PC-9 (cell line): ENCODE measurements around the gene HMBS.

Source experiments
- EZH2 ChIP-seq: fragments of 200-600 bp; sonication (generic); IDR thresholded peaks from 2 replicates; pipeline ENCODE4 v1.8.0; 2017; ENCODE audit warnings: antibody characterized with exemption, low read depth
- TF ChIP-seq, protein P1 (sequence below): fragments of 200-600 bp; sonication (generic); conservative IDR thresholded peaks from 2 replicates; pipeline ENCODE4 v1.6.1; 2017; ENCODE audit warnings: mixed run types, antibody characterized with exemption, mild to moderate bottlenecking, moderate library complexity

- TF ChIP-seq, protein P1, sequence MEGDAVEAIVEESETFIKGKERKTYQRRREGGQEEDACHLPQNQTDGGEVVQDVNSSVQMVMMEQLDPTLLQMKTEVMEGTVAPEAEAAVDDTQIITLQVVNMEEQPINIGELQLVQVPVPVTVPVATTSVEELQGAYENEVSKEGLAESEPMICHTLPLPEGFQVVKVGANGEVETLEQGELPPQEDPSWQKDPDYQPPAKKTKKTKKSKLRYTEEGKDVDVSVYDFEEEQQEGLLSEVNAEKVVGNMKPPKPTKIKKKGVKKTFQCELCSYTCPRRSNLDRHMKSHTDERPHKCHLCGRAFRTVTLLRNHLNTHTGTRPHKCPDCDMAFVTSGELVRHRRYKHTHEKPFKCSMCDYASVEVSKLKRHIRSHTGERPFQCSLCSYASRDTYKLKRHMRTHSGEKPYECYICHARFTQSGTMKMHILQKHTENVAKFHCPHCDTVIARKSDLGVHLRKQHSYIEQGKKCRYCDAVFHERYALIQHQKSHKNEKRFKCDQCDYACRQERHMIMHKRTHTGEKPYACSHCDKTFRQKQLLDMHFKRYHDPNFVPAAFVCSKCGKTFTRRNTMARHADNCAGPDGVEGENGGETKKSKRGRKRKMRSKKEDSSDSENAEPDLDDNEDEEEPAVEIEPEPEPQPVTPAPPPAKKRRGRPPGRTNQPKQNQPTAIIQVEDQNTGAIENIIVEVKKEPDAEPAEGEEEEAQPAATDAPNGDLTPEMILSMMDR: no peak
- no peak for TF ChIP-seq EZH2
Observed at GRCh38 chr11:119118946-119119345, 34.3 kb downstream of the HMBS start.
